ENCODE measurements around the gene VDAC1. TPM values are rescaled to one million over a fixed set of nuclear protein-coding genes. Genes with fewer than 3 reads are reported as not detected.

Gene VDAC1
- total and polyA plus RNA-seq, 2 donors (not counting 1 experiment from before 2014, with no cell fraction given): 27.8 to 60.7 TPM

- peaks cover 90% of the 10 kb centered on the region for H3K4me1 Mint-ChIP-seq
- peaks cover 99 to 100% of the 10 kb centered on the region in 2 donors for H3K4me1 ChIP-seq (ENCODE audit: control insufficient read depth in 2 of 2, insufficient read depth in 2 of 2, low read length in 2 of 2)
Measured at GRCh38 chr5:133935667-133935940, 69.2 kb downstream of the VDAC1 start.

More at GRCh38 chr5:133935667-133935940, 69.2 kb downstream of the VDAC1 start:
- Histone ChIP-seq H3K4me3 (ENCODE audit: control extremely low read depth in 1 of 5, extremely low read depth in 1 of 5, insufficient read depth in 1 of 5, low read depth in 2 of 5, low read length in 4 of 5) (peak overlapping the region in 3 of 5 experiments; percentile 10 to 54 (median 27)), H3K79me2 (ENCODE audit: control insufficient read depth, insufficient read depth, low read length) (peaks cover 6% of the 10 kb centered on the region), H2AFZ (ENCODE audit: insufficient read depth, low read depth, low read length, poor library complexity, severe bottlenecking) (no peak overlapping the region), H3K27me3 (replicated peaks in 1 of 4; ENCODE audit: control extremely low read depth in 1 of 4, control insufficient read depth in 3 of 4, insufficient read depth in 4 of 4, low read length in 3 of 4) (no peaks in the 10 kb centered on the region), H4K20me1 (ENCODE audit: control insufficient read depth, insufficient read depth, low read length, poor library complexity, severe bottlenecking) (no peaks in the 10 kb centered on the region), H3K36me3 (replicated peaks in 1 of 2; ENCODE audit: control extremely low read depth in 1 of 2, control insufficient read depth in 1 of 2, extremely low read depth in 1 of 2, insufficient read depth in 2 of 2, low read length in 1 of 2) (no peaks in the 10 kb centered on the region), H3K9me3 (ENCODE audit: control extremely low read depth in 1 of 3, control insufficient read depth in 2 of 3, insufficient read depth in 1 of 3, low read length in 2 of 3) (peaks cover 0 to 24% (median 0%) of the 10 kb centered on the region in 3 donors), H3K27ac (ENCODE audit: low read length in 2 of 2) (peak overlapping the region; percentile 93 to 99), H3K4me2 (replicated peaks; ENCODE audit: low read depth, low read length, poor library complexity, severe bottlenecking) (peak overlapping the region; percentile 83), H3K9ac (ENCODE audit: low read length) (peak overlapping the region; percentile 56)
- peak overlapping the region; percentile 82 for H3K4me3 Mint-ChIP-seq
- DNase-seq: no peak
- no peaks in the 10 kb centered on the region for H3K27me3 Mint-ChIP-seq
- intact Hi-C loops (cut with micrococcal nuclease): loop anchor here (5.0 kb wide), 1 partner anchor 903 kb away; no protein-coding TSS in a partner anchor
- no peak for ATAC-seq (ENCODE audit: low read depth)
- H3K9me3 Mint-ChIP-seq (ENCODE audit: insufficient read depth): peaks cover 3% of the 10 kb centered on the region
- ChIA-PET POLR2A (interaction anchor here (1.0 to 1.8 kb wide), 5 partner anchors 17 to 832 kb away, joined by 3 to 7 read pairs (median 5); partner anchors contain the start of gene C5orf15), CTCF (interaction anchor here (0.9 to 2.0 kb wide), 11 partner anchors 9 to 178 kb away, joined by 3 to 15 read pairs (median 4); no protein-coding TSS in a partner anchor)
- 84% methylated on average over 4 of the region's 5 CpGs for WGBS (ENCODE audit: insufficient coverage)
- peak overlapping the region; percentile 99 for H3K27ac Mint-ChIP-seq
- TF ChIP-seq EZH2 (IDR thresholded peaks at IDR 0.05; ENCODE audit: borderline replicate concordance, insufficient read depth, low read depth, low read length, poor library complexity, severe bottlenecking) (no peak), CTCF (IDR thresholded peaks at IDR 0.05) (no peak)
